MM.1S (cell line): ENCODE measurements around the gene LPAR4.
"Not testable (repeated sequence)": the region's sequence is repeated elsewhere in the genome, so short reads cannot be mapped to it uniquely, and the experiment has no call there.

Source experiments
- DNase-seq: peaks from one replicate; pipeline ENCODE4 v3.0.0-alpha.2; 2015
- H2AFZ ChIP-seq: fragments of 300-600 bp; sonication (generic); 2 replicates; pipeline ENCODE4 v1.6.0; 2016; ENCODE audit warnings: antibody characterized with exemption, low read length
- H3F3A ChIP-seq: fragments of 300-600 bp; sonication (generic); 2 replicates; pipeline ENCODE4 v1.6.1; 2016; ENCODE audit warnings: mild to moderate bottlenecking, antibody characterized with exemption, low read length, moderate library complexity, mixed read lengths; ENCODE audit not compliant: insufficient read depth
- H3K27ac ChIP-seq: fragments of 300-600 bp; sonication (generic); 2 replicates; pipeline ENCODE4 v1.5.1; 2016; ENCODE audit warnings: mild to moderate bottlenecking, low read length
- H3K27me3 ChIP-seq: fragments of 300-600 bp; sonication (generic); replicated peaks from 2 replicates; pipeline ENCODE4 v1.6.0; 2016; ENCODE audit warnings: low read length; ENCODE audit not compliant: insufficient read depth
- H3K36me3 ChIP-seq: fragments of 300-600 bp; sonication (generic); replicated peaks from 2 replicates; pipeline ENCODE4 v1.6.1; 2016; ENCODE audit warnings: mild to moderate bottlenecking, low read length, mixed read lengths; ENCODE audit not compliant: insufficient read depth
- H3K4me1 ChIP-seq: fragments of 300-600 bp; sonication (generic); 2 replicates; pipeline ENCODE4 v1.6.1; 2016; ENCODE audit warnings: low read length, mixed read lengths
- H3K4me2 ChIP-seq: fragments of 300-600 bp; sonication (generic); 2 replicates; pipeline ENCODE4 v1.6.0; 2016; ENCODE audit warnings: low read depth, low read length
- H3K4me3 ChIP-seq: fragments of 300-600 bp; sonication (generic); 2 replicates; pipeline ENCODE4 v1.5.1; 2016; ENCODE audit warnings: low read length, mixed read lengths
- H3K79me2 ChIP-seq: fragments of 300-600 bp; sonication (generic); 2 replicates; pipeline ENCODE4 v1.6.1; 2016; ENCODE audit warnings: mixed run types, low read length, mixed read lengths
- H3K9ac ChIP-seq: fragments of 300-600 bp; sonication (generic); 2 replicates; pipeline ENCODE4 v1.6.1; 2016; ENCODE audit warnings: low read length, mixed read lengths
- H3K9me2 ChIP-seq: fragments of 300-600 bp; sonication (generic); replicated peaks from 2 replicates; pipeline ENCODE4 v1.6.1; 2016; ENCODE audit warnings: mild to moderate bottlenecking, low read length, mixed read lengths; ENCODE audit not compliant: insufficient read depth
- H3K9me3 ChIP-seq: fragments of 300-600 bp; sonication (generic); replicated peaks from 2 replicates; pipeline ENCODE4 v1.6.1; 2016; ENCODE audit warnings: mild to moderate bottlenecking, low read length, mixed read lengths; ENCODE audit not compliant: insufficient read depth
- H4K20me1 ChIP-seq: fragments of 300-600 bp; sonication (generic); 2 replicates; pipeline ENCODE4 v1.6.1; 2016; ENCODE audit warnings: mild to moderate bottlenecking, low read length, moderate library complexity, mixed read lengths; ENCODE audit not compliant: insufficient read depth
- EZH2 ChIP-seq: fragments of 300-600 bp; sonication (generic); optimal IDR thresholded peaks from 2 replicates; pipeline ENCODE3; 2017; ENCODE audit warnings: low read depth, mild to moderate bottlenecking, antibody characterized with exemption, low read length, mixed read lengths
- EZH2phosphoT487 ChIP-seq: fragments of 300-600 bp; sonication (generic); IDR thresholded peaks from 2 replicates; pipeline ENCODE4 v1.6.1; 2018; ENCODE audit warnings: antibody characterized with exemption, low read length
- TF ChIP-seq, protein P1 (sequence below): fragments of 300-600 bp; sonication (generic); IDR thresholded peaks from 2 replicates; pipeline ENCODE4 v1.5.1; 2016; ENCODE audit warnings: antibody characterized with exemption, low read length, mixed read lengths

LPAR4 gene

DNA sequence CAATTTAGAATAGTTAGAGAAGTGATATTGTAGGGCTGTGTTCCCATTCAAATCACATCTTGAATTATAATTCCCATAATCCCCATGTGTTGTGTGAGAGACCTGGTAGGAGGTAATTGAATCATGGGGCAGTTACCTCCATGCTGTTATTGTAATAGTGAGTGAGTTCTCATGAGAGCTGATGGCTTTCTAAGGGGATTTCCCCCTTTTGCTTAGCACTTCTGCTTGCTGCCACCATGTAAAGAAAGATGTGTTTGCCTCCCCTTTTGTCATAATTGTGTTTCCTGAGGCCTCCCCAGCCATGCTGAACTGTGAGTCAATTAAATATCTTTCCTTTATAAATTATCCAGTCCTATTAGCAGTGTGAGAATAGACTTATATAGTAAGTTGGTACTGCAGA is 53.2 kb downstream of the LPAR4 start:
- no peaks in the 10 kb centered on the region for H3K36me3 ChIP-seq
- no peaks in the 10 kb centered on the region for H3K27me3 ChIP-seq
- DNase-seq, result no peak
- no peak overlapping the region for H2AFZ ChIP-seq
- TF ChIP-seq, protein P1, sequence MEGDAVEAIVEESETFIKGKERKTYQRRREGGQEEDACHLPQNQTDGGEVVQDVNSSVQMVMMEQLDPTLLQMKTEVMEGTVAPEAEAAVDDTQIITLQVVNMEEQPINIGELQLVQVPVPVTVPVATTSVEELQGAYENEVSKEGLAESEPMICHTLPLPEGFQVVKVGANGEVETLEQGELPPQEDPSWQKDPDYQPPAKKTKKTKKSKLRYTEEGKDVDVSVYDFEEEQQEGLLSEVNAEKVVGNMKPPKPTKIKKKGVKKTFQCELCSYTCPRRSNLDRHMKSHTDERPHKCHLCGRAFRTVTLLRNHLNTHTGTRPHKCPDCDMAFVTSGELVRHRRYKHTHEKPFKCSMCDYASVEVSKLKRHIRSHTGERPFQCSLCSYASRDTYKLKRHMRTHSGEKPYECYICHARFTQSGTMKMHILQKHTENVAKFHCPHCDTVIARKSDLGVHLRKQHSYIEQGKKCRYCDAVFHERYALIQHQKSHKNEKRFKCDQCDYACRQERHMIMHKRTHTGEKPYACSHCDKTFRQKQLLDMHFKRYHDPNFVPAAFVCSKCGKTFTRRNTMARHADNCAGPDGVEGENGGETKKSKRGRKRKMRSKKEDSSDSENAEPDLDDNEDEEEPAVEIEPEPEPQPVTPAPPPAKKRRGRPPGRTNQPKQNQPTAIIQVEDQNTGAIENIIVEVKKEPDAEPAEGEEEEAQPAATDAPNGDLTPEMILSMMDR, result no peak
- TF ChIP-seq EZH2, result no peak
- no peak for TF ChIP-seq EZH2phosphoT487
- H3K4me1 ChIP-seq, result no peaks in the 10 kb centered on the region
- no peaks in the 10 kb centered on the region for H3K79me2 ChIP-seq
- no peak overlapping the region for H3K4me3 ChIP-seq
- H3K4me2 ChIP-seq, result no peak overlapping the region
- no peaks in the 10 kb centered on the region for H3F3A ChIP-seq
- H3K9me2 ChIP-seq, result no peaks in the 10 kb centered on the region
- no peak overlapping the region for H3K9ac ChIP-seq
- H4K20me1 ChIP-seq, result no peaks in the 10 kb centered on the region
- no peaks in the 10 kb centered on the region for H3K9me3 ChIP-seq
- H3K27ac ChIP-seq, result no peak overlapping the region

DNA sequence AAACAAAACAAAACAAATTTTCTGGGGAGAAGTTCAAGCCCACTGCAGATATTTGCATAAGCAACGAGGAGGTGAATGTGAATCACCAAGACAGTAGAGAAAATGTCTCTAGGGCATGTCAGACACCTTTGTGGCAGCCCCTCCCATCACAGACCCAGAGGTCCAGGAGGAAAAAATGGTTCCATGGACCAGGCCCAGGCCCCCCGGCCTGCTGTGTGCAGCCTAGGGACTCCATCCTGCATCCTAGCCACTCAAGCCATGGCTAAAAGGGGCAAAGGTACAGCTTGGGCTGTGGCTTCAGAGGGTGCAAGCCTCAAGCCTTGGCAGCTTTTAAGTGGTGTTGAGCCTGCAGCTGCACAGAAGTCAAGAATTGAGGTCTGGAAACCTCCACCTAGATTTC is 54.0 kb downstream of the LPAR4 start:
- TF ChIP-seq, protein P1, result no peak
- TF ChIP-seq EZH2phosphoT487 (no peak), EZH2 (no peak)
- no peak overlapping the region for H3K4me3 ChIP-seq
- no peaks in the 10 kb centered on the region for H3K27me3 ChIP-seq
- H2AFZ ChIP-seq, result no peak overlapping the region
- H3F3A ChIP-seq, result no peaks in the 10 kb centered on the region
- H3K36me3 ChIP-seq, result no peaks in the 10 kb centered on the region
- no peaks in the 10 kb centered on the region for H3K9me2 ChIP-seq
- no peaks in the 10 kb centered on the region for H3K9me3 ChIP-seq
- H3K4me1 ChIP-seq, result no peaks in the 10 kb centered on the region
- DNase-seq, result no peak
- no peaks in the 10 kb centered on the region for H3K79me2 ChIP-seq
- no peak overlapping the region for H3K4me2 ChIP-seq
- H3K9ac ChIP-seq, result no peak overlapping the region
- no peaks in the 10 kb centered on the region for H4K20me1 ChIP-seq
- no peak overlapping the region for H3K27ac ChIP-seq

DNA sequence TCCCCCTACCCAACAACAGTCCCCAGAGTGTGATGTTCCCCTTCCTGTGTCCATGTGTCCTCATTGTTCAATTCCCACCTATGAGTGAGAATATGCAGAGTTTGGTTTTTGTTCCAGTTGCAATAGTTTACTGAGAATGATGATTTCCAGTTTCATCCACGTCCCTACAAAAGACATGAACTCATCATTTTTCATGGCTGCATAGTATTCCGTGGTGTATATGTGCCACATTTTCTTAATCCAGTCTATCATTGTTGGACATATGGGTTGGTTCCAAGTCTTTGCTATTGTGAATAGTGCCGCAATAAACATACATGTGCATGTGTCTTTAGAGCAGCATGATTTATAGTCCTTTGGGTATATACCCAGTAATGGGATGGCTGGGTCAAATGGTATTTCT is 55.0 kb downstream of the LPAR4 start:
- not testable (repeated sequence) for H3F3A ChIP-seq, H3K4me2 ChIP-seq, H3K4me3 ChIP-seq, H3K27ac ChIP-seq, H3K9me3 ChIP-seq, H3K36me3 ChIP-seq, H3K9me2 ChIP-seq, DNase-seq, H3K79me2 ChIP-seq, H2AFZ ChIP-seq, H3K4me1 ChIP-seq, H4K20me1 ChIP-seq, H3K9ac ChIP-seq, H3K27me3 ChIP-seq
